AG09319 (cell line): Measurements from ENCODE around the gene SLC45A2.

Experiments
- DNase-seq: peaks from one replicate; pipeline ENCODE4 v3.0.0-alpha.2; 2010; ENCODE audit warnings: low read depth; ENCODE audit errors: extremely low read depth
- TF ChIP-seq, protein P1 (sequence below): IDR thresholded peaks from 2 replicates; pipeline ENCODE4 v1.5.1; 2011; ENCODE audit warnings: low read depth, mild to moderate bottlenecking, inconsistent platforms, low read length, moderate library complexity

Gene SLC45A2

DNA sequence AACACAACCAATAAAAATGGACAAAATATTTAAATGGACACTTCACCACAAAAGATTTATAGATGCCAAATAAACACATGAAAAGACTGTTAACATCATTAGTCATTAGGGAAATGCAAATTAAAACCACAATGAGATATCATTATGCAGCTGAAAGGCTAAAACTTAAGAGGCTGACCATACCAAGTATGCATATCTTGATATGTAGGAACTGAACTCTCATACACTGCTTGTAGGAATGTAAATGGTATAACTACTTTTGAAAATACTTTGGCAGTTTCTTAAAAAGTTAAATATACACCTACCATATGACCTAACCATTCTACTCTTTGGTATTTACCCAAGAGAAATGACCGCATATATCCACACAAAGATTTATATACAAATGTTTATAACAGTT, 79.1 kb downstream of the SLC45A2 start:
- TF ChIP-seq, protein P1, sequence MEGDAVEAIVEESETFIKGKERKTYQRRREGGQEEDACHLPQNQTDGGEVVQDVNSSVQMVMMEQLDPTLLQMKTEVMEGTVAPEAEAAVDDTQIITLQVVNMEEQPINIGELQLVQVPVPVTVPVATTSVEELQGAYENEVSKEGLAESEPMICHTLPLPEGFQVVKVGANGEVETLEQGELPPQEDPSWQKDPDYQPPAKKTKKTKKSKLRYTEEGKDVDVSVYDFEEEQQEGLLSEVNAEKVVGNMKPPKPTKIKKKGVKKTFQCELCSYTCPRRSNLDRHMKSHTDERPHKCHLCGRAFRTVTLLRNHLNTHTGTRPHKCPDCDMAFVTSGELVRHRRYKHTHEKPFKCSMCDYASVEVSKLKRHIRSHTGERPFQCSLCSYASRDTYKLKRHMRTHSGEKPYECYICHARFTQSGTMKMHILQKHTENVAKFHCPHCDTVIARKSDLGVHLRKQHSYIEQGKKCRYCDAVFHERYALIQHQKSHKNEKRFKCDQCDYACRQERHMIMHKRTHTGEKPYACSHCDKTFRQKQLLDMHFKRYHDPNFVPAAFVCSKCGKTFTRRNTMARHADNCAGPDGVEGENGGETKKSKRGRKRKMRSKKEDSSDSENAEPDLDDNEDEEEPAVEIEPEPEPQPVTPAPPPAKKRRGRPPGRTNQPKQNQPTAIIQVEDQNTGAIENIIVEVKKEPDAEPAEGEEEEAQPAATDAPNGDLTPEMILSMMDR, result no peak
- no peak for DNase-seq

DNA sequence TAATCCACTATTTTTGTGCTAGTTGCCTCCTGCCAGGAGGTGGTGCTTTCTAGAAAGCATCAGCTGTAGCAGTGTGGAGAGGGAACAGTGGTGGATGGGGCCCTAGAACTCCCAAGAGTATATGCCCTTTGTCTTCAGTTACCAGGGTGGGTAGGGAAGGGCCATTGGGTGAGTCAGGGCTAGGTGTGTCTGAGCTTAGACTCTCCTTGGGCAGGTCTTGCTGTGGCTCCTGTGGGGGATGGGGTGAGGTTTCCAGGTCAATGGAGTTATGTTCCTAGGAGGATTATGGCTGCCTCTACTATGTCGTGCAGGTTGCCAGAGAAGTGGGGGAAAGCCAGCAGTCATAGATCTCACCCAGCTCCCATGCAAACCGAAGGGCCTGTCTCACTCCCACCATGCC, 81.4 kb downstream of the SLC45A2 start:
- no peak for DNase-seq
- TF ChIP-seq, protein P1, result no peak

DNA sequence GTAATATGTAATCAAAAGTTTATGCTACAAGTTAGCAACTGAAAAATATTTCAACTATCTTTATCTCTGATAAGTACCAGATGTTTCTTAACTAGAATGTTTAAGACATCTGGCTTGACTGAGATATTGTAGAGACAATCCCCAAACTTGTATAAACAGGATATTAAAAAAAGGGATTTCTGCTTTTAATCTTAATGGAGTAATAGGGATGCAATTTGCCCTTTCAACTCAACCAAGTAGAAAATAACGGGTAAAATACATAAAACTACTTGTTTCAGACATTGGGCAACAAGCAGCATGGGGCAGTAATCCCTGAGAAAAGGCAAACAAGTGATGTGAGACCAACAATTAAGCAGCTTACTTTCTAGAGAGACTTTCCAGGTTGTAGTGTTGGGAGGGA, 83.3 kb downstream of the SLC45A2 start:
- peak; percentile 80 for DNase-seq
- TF ChIP-seq, protein P1, result no peak
